HL-60 (cell line): ENCODE data around the gene CLIC1.

Experiments used
- DNase-seq, 2 experiments: peaks; one replicate each; pipeline ENCODE4 v3.0.0-alpha.2; 2010 to 2020; ENCODE audit warnings: low read depth in 1 of 2, low spot score in 1 of 2
- H3K27ac ChIP-seq: fragments of 250-450 bp; sonication (Bioruptor Pico); replicated peaks from 2 replicates; pipeline ENCODE4 v1.5.1; 2020; ENCODE audit warnings: mild to moderate bottlenecking, moderate library complexity
- H3K27me3 ChIP-seq: fragments of 250-450 bp; sonication (Bioruptor Pico); 2 replicates; pipeline ENCODE4 v1.5.1; 2021; ENCODE audit warnings: mild to moderate bottlenecking, moderate library complexity; ENCODE audit not compliant: insufficient read depth, poor library complexity, severe bottlenecking
- H3K4me3 ChIP-seq: replicated peaks from 2 replicates; pipeline ENCODE4 v1.5.1; 2011; ENCODE audit warnings: mild to moderate bottlenecking, control low read depth, low read length; ENCODE audit not compliant: insufficient read depth
- GABPA ChIP-seq: IDR thresholded peaks from 2 replicates; pipeline ENCODE4 v1.6.1; 2012; ENCODE audit warnings: low read depth
- POLR2AphosphoS5 ChIP-seq: IDR thresholded peaks from 2 replicates; pipeline ENCODE4 v1.6.1; 2012; ENCODE audit warnings: low read depth
- REST ChIP-seq: IDR thresholded peaks from 2 replicates; pipeline ENCODE4 v1.6.1; 2012; ENCODE audit warnings: low read depth; ENCODE audit not compliant: insufficient replicate concordance
- SPI1 ChIP-seq: IDR thresholded peaks from 2 replicates; pipeline ENCODE4 v1.6.1; 2012; ENCODE audit warnings: low read depth, mild to moderate bottlenecking, borderline replicate concordance
- TF ChIP-seq, protein P1 (sequence below): IDR thresholded peaks from one replicate; pipeline ENCODE4 v1.5.1; 2011; ENCODE audit warnings: low read length, control low read depth, inconsistent platforms; ENCODE audit not compliant: insufficient read depth

The CLIC1 gene

DNA sequence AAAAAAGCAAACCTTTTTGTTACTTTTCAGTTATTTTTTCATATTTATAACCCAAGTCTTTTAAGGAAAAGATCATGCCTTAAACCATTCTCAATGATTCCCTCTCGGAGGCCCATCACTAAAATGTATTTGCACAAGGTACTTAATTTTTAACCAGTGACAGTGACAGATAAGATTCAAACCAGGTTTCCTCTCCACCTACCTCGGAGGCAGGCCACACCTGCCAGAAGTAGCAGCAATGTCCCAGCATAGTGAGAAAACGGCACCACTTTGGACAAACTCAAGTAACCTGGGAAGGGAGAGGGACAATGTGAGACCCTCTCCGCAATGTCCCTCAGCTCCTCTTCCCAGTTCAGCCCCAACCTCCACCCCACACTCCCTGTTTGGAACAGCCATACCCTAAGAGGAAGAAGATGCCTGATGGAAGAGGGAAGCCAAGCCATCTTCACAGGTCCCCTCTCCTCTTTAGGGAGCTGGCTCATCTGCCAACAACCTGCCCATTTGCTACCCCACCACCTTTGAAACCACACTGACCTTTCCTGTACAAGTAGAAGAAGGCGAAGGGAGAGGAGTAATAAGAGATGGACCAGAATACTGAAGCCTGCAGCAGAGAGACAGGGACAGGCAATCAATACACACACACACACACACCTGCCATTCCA lies 35.5 kb downstream of the CLIC1 start:
- Histone ChIP-seq H3K4me3 (no peak overlapping the region), H3K27ac (no peak overlapping the region), H3K27me3 (no peaks in the 10 kb centered on the region)
- no peak for DNase-seq
- TF ChIP-seq REST (no peak), GABPA (no peak), POLR2AphosphoS5 (no peak), SPI1 (no peak)
- TF ChIP-seq, protein P1, sequence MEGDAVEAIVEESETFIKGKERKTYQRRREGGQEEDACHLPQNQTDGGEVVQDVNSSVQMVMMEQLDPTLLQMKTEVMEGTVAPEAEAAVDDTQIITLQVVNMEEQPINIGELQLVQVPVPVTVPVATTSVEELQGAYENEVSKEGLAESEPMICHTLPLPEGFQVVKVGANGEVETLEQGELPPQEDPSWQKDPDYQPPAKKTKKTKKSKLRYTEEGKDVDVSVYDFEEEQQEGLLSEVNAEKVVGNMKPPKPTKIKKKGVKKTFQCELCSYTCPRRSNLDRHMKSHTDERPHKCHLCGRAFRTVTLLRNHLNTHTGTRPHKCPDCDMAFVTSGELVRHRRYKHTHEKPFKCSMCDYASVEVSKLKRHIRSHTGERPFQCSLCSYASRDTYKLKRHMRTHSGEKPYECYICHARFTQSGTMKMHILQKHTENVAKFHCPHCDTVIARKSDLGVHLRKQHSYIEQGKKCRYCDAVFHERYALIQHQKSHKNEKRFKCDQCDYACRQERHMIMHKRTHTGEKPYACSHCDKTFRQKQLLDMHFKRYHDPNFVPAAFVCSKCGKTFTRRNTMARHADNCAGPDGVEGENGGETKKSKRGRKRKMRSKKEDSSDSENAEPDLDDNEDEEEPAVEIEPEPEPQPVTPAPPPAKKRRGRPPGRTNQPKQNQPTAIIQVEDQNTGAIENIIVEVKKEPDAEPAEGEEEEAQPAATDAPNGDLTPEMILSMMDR = no peak

- DNase-seq = no peak
- Histone ChIP-seq H3K27ac (no peak overlapping the region), H3K4me3 (no peak overlapping the region)
Observed at GRCh38 chr6:31697555-31697954, 38.8 kb downstream of the CLIC1 start.

GRCh38 chr6:31693535-31693934 lies 42.8 kb downstream of the CLIC1 start:
- DNase-seq = no peak
- no peak for TF ChIP-seq SPI1
- TF ChIP-seq POLR2AphosphoS5 = no peak
- TF ChIP-seq REST = no peak
- TF ChIP-seq, protein P1 = no peak
- TF ChIP-seq GABPA = no peak
- Histone ChIP-seq H3K27me3 (no peaks in the 10 kb centered on the region), H3K4me3 (no peak overlapping the region), H3K27ac (no peak overlapping the region)

More at GRCh38 chr6:31697555-31697954, 38.8 kb downstream of the CLIC1 start:
- TF ChIP-seq GABPA = no peak
- no peak for TF ChIP-seq REST
- TF ChIP-seq, protein P1 = no peak
- no peak for TF ChIP-seq POLR2AphosphoS5
- TF ChIP-seq SPI1 = no peak
- H3K27me3 ChIP-seq = no peaks in the 10 kb centered on the region
